LNCaP clone FGC (cell line): ENCODE data around the gene STRADB.
A peak's percentile ranks its signal among the peaks of the same experiment; 100 is the strongest.

ENCODE experiments used
- DNase-seq: peaks from one replicate; pipeline ENCODE4 v3.0.0-alpha.2; 2011; ENCODE audit warnings: low read depth
- H3K4me3 ChIP-seq: 2 replicates; pipeline ENCODE4 v1.5.1; 2011; ENCODE audit warnings: mild to moderate bottlenecking, low read depth, low read length, control low read depth
- CTCF ChIP-seq: IDR thresholded peaks from 2 replicates; pipeline ENCODE4 v1.5.1; 2012; ENCODE audit warnings: mild to moderate bottlenecking; ENCODE audit not compliant: control insufficient read depth, insufficient read depth; ENCODE audit errors: extremely low read depth

Gene STRADB

GRCh38 chr2:201451292-201452057 lies at the start of gene STRADB, which contains the start of gene TRAK2:
STRADB (plus strand) TSS chr2:201451740; CDS start chr2:201454841, 3,101 bp downstream.
TRAK2 (minus strand) TSS chr2:201451458; CDS start chr2:201420507, 30,951 bp downstream.
- peak; percentile 74 for DNase-seq
- H3K4me3 ChIP-seq = peak within 1 kb of the TSS; percentile 91
- TF ChIP-seq CTCF = no peak

GRCh38 chr2:201401815-201402214 lies 49.7 kb upstream of the STRADB start:
- no peak for DNase-seq
- no peak for TF ChIP-seq CTCF

GRCh38 chr2:201402651-201403562 lies 48.6 kb upstream of the STRADB start:
- no peak for DNase-seq
- no peak for TF ChIP-seq CTCF
- H3K4me3 ChIP-seq = no peak overlapping the region

More at GRCh38 chr2:201401815-201402214, 49.7 kb upstream of the STRADB start:
- no peak overlapping the region for H3K4me3 ChIP-seq

GRCh38 chr2:201403880-201404279 lies 47.7 kb upstream of the STRADB start:
- H3K4me3 ChIP-seq = no peak overlapping the region
- no peak for TF ChIP-seq CTCF
- peak; percentile 46 for DNase-seq

GRCh38 chr2:201404699-201405280 lies 46.8 kb upstream of the STRADB start:
- DNase-seq = no peak
- no peak overlapping the region for H3K4me3 ChIP-seq
- TF ChIP-seq CTCF = no peak

- no peak for TF ChIP-seq CTCF
- H3K4me3 ChIP-seq = peak overlapping the region; percentile 36
Measured at GRCh38 chr2:201406077-201406662, 45.4 kb upstream of the STRADB start.

More at GRCh38 chr2:201406077-201406662, 45.4 kb upstream of the STRADB start:
- DNase-seq = peak; percentile 59
